ENCODE data around the gene PSMG4. TPM values are rescaled to one million over a fixed set of nuclear protein-coding genes. Genes with fewer than 3 reads are reported as not detected.

PSMG4 gene
- total and polyA plus RNA-seq, 2 of the 8 experiments (the other 6 are each of a cell fraction or from before 2014, with no cell fraction given), result 40.6 to 113 TPM

DNA sequence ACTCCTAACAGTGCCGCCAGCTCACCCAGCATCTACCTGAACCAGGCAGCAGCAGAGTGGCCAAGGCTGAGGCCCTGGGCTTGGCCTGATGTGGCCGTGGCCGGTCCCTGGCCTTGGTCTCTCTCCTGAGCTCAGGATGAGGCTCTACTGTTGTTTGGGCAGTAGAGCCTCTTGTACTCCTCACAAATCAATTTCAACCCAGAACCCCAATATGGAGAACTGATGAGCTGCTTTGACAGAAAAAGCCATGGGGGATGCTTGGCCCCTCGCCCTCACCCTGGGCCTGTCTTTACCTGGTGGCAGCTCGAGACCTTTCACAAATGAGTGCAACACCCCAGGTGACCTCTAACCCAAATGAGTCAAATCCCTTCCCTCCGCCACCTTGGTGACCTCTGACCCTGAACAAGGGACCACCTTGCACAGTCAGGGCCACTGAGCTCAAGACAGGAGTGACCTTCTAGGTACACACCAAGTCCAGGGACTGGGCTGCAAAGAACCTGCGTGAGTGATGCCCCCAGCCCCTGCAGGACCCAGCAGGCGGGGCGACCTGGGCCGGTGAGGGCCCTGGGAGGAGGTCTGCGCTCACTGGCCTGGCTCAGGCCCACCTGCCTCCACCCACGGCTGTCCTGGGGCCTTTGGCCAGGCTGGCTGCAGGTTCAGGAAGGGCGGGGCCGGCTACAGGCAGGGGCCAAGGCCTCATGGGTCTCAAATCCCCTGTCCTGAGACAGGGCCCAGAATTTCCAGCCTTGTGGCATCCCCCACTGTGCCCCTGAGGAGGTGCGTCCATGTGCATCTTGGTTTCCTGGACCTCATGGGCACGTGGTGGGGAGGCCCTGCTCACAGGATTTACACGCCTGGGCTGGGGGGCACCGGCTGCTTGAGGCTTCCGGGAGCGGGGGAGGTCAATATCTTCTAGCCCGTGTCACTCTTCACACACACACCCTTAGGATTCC is 30.2 kb downstream of the PSMG4 start:
- Histone ChIP-seq H3K4me3 (ENCODE audit: extremely low read depth in 1 of 4, insufficient read depth in 2 of 4, low read depth in 3 of 4, low read length in 4 of 4) (no peak overlapping the region), H3K36me3 (ENCODE audit: control insufficient read depth in 2 of 4, insufficient read depth in 4 of 4, low read length in 3 of 4) (peaks cover 0 to 8% (median 0%) of the 10 kb centered on the region in 4 experiments; a peak in 2 of 8 replicates), H3K27ac (ENCODE audit: low read depth, low read length) (no peak overlapping the region), H3K56ac (replicated peaks; ENCODE audit: insufficient read length, low read depth, low read length) (no peak overlapping the region), H4K20me1 (replicated peaks in 1 of 2; ENCODE audit: control insufficient read depth in 1 of 2, insufficient read depth in 2 of 2, low read length in 2 of 2) (no peaks in the 10 kb centered on the region), H3K79me2 (ENCODE audit: control insufficient read depth in 1 of 2, insufficient read depth in 2 of 2, low read length in 2 of 2) (no peaks in the 10 kb centered on the region), H3K14ac (ENCODE audit: insufficient read length) (no peak overlapping the region), H2AFZ (ENCODE audit: low read length) (no peak overlapping the region), H2AK5ac (ENCODE audit: low read depth, low read length) (no peak overlapping the region), H3K4ac (replicated peaks; ENCODE audit: insufficient read length, low read depth, low read length) (no peak overlapping the region), H3K4me1 (replicated peaks in 1 of 4; ENCODE audit: control insufficient read depth in 3 of 4, insufficient read depth in 4 of 4, low read length in 3 of 4) (no peaks in the 10 kb centered on the region; a peak in 1 of 7 replicates), H2BK15ac (ENCODE audit: low read length) (no peak overlapping the region), H2BK120ac (replicated peaks; ENCODE audit: low read depth, low read length) (no peak overlapping the region), H4K5ac (ENCODE audit: insufficient read length, low read depth, low read length) (no peak overlapping the region), H3K23me2 (ENCODE audit: low read depth, low read length) (no peaks in the 10 kb centered on the region), H3K4me2 (ENCODE audit: insufficient read depth in 1 of 2, low read depth in 2 of 2, low read length in 2 of 2) (no peak overlapping the region), H3K9me3 (ENCODE audit: insufficient read depth in 2 of 2, low read depth in 1 of 2, low read length in 1 of 2) (no peaks in the 10 kb centered on the region), H2BK20ac (ENCODE audit: low read length) (no peak overlapping the region), H3K9ac (replicated peaks in 1 of 4; ENCODE audit: extremely low read depth in 1 of 4, low read depth in 3 of 4, low read length in 3 of 4) (no peak overlapping the region), H3K18ac (ENCODE audit: extremely low read depth, low read length) (no peak overlapping the region), H2BK5ac (ENCODE audit: low read depth, low read length) (no peak overlapping the region), H3K23ac (ENCODE audit: insufficient read length) (no peak overlapping the region), H4K91ac (replicated peaks; ENCODE audit: insufficient read length, low read length) (no peak overlapping the region), H2BK12ac (ENCODE audit: low read depth, low read length) (no peak overlapping the region), H3K27me3 (replicated peaks in 1 of 4; ENCODE audit: control insufficient read depth in 3 of 4, extremely low read depth in 1 of 4, insufficient read depth in 3 of 4, low read length in 3 of 4) (no peaks in the 10 kb centered on the region), H3K79me1 (ENCODE audit: low read depth, low read length) (no peaks in the 10 kb centered on the region), H4K8ac (ENCODE audit: extremely low read depth, insufficient read depth, low read length) (peak overlapping the region; percentile 9; the same call in 1 of the 2 replicates)
- no peak for DNase-seq (ENCODE audit: low read depth in 1 of 2, low spot score in 2 of 2)
- no peak for FAIRE-seq
- 92% methylated on average over 20 of the region's 21 CpGs; no CpG with 5 or more reads in 1 of the 2 experiments for WGBS, 2 experiments (ENCODE audit: extremely low coverage in 1 of 2, insufficient coverage in 1 of 2, insufficient read length in 1 of 2, insufficient replicate concordance in 2 of 2, low coverage in 1 of 2, low lambda C conversion rate in 2 of 2, missing lambda C conversion rate in 1 of 2)
- ChIA-PET POLR2A (ENCODE audit: partially characterized antibody) (interaction anchor here (0.6 kb wide), 1 partner anchor 164 kb away, joined by 3 read pairs; no protein-coding TSS in a partner anchor), CTCF (ENCODE audit: partially characterized antibody) (interaction anchor here (0.7 to 2.7 kb wide), 6 partner anchors 9 to 444 kb away, joined by 3 to 17 read pairs (median 4); no protein-coding TSS in a partner anchor)
- TF ChIP-seq SP1 (IDR thresholded peaks at IDR 0.05; ENCODE audit: low read depth, low read length), result no peak
- no peak for TF ChIP-seq HDAC6 (IDR thresholded peaks at IDR 0.05; ENCODE audit: low read depth, low read length)
- no peak for TF ChIP-seq TBP (IDR thresholded peaks at IDR 0.05; ENCODE audit: low read depth, low read length)
- no peak for TF ChIP-seq SIX5 (IDR thresholded peaks at IDR 0.05; ENCODE audit: low read depth, low read length)
- TF ChIP-seq RNF2 (IDR thresholded peaks at IDR 0.05; ENCODE audit: borderline replicate concordance, low read depth, low read length, missing control alignments, poor library complexity, severe bottlenecking), result no peak
- TF ChIP-seq, protein P1, sequence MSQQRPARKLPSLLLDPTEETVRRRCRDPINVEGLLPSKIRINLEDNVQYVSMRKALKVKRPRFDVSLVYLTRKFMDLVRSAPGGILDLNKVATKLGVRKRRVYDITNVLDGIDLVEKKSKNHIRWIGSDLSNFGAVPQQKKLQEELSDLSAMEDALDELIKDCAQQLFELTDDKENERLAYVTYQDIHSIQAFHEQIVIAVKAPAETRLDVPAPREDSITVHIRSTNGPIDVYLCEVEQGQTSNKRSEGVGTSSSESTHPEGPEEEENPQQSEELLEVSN (IDR thresholded peaks at IDR 0.05), result no peak
- no peak for TF ChIP-seq ZNF274 (IDR thresholded peaks at IDR 0.05; ENCODE audit: borderline replicate concordance, extremely low read depth, low read length)

Data from H1 (cell line).